ENCODE data around the gene LDLRAP1. TPM values are rescaled to one million over a fixed set of nuclear protein-coding genes. Genes with fewer than 3 reads are reported as not detected.

Gene LDLRAP1
- total RNA-seq, 1 donor from 2014 or later: 34.3 TPM

DNA sequence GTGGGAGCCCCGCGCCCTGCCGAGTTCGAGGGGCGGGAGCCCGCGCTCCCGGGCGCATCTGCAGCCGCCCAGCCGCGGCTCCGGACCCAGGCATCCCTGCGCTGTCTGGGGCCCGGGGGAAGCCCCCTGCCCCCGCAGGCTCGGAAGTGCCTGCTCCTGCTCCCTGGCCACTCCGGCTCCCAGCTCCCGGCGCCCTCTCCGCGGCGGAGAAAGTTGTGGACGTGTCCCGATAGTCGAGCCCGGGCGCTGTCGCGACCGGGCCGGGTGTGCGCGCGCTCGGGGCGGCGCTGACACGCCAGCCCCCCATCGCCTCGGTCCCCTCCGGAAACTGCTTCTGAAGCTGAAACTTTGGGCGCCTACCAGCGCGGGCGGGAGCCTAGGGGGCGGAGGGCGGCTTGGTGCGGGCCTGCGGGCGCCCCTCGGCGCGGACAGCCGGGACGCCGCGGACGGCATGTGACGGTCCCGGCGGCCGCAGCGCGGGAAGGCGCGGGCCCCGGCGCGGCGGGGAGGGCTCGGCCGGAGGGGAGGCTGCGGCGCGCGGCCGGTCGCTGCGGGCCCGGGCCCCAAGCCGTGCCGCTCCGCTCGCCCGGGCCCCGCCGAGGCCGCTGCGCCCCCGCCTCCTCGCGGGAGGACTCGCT lies 73.7 kb downstream of the LDLRAP1 start:
- Mint-ChIP-seq H3K4me3 (ENCODE audit: unreplicated experiment) (peak overlapping the region; percentile 44), H3K36me3 (ENCODE audit: unreplicated experiment) (peaks cover 19% of the 10 kb centered on the region), H3K27me3 (ENCODE audit: unreplicated experiment) (peaks cover 53% of the 10 kb centered on the region), H3K27ac (ENCODE audit: unreplicated experiment) (no peak overlapping the region), H3K4me1 (ENCODE audit: unreplicated experiment) (peaks cover 38% of the 10 kb centered on the region), H3K9me3 (ENCODE audit: unreplicated experiment) (no peaks in the 10 kb centered on the region)
- peak; percentile 80 for DNase-seq (ENCODE audit: extremely low spot score, unreplicated experiment)
- TF ChIP-seq CTCF (IDR thresholded peaks at IDR 0.05): no peak

- peak; percentile 83 for DNase-seq (ENCODE audit: extremely low spot score, unreplicated experiment)
- H3K4me1 Mint-ChIP-seq (ENCODE audit: unreplicated experiment): peaks cover 40% of the 10 kb centered on the region
- H3K9me3 Mint-ChIP-seq (ENCODE audit: unreplicated experiment): no peaks in the 10 kb centered on the region
- peaks cover 46% of the 10 kb centered on the region for H3K27me3 Mint-ChIP-seq (ENCODE audit: unreplicated experiment)
- no peak for TF ChIP-seq CTCF (IDR thresholded peaks at IDR 0.05)
- H3K36me3 Mint-ChIP-seq (ENCODE audit: unreplicated experiment): peaks cover 19% of the 10 kb centered on the region
- no peak overlapping the region for H3K27ac Mint-ChIP-seq (ENCODE audit: unreplicated experiment)
- H3K4me3 Mint-ChIP-seq (ENCODE audit: unreplicated experiment): peak overlapping the region; percentile 84
Measured at GRCh38 chr1:25617625-25618432, 74.4 kb downstream of the LDLRAP1 start.

GRCh38 chr1:25618433-25618808 lies 75.0 kb downstream of the LDLRAP1 start:
- H3K27ac Mint-ChIP-seq (ENCODE audit: unreplicated experiment): peak overlapping the region; percentile 67
- peaks cover 40% of the 10 kb centered on the region for H3K27me3 Mint-ChIP-seq (ENCODE audit: unreplicated experiment)
- H3K9me3 Mint-ChIP-seq (ENCODE audit: unreplicated experiment): no peaks in the 10 kb centered on the region

More at GRCh38 chr1:25618433-25618808, 75.0 kb downstream of the LDLRAP1 start:
- Mint-ChIP-seq H3K36me3 (ENCODE audit: unreplicated experiment) (peaks cover 19% of the 10 kb centered on the region), H3K4me3 (ENCODE audit: unreplicated experiment) (peak overlapping the region; percentile 84), H3K4me1 (ENCODE audit: unreplicated experiment) (peaks cover 43% of the 10 kb centered on the region)
- no peak for TF ChIP-seq CTCF (IDR thresholded peaks at IDR 0.05)
- no peak for DNase-seq (ENCODE audit: extremely low spot score, unreplicated experiment)

Other genes starting within 250 kb of the LDLRAP1 start
- gene TMEM50A, start 205.3 kb upstream of the LDLRAP1 start, total RNA-seq: 142 and 147 TPM in 2 replicates
- 0.40 and 0.71 TPM in 2 replicates for gene RHCE, start 122.8 kb upstream of the LDLRAP1 start, total RNA-seq
- 30.7 and 30.9 TPM in 2 replicates for gene MACO1, start 112.7 kb upstream of the LDLRAP1 start, total RNA-seq
- 64.7 and 73.3 TPM in 2 replicates for gene MAN1C1, start 73.2 kb downstream of the LDLRAP1 start, total RNA-seq